ENCODE data around the gene WIZ. TPM values are rescaled to one million over a fixed set of nuclear protein-coding genes. Genes with fewer than 3 reads are reported as not detected.

The WIZ gene
- total and polyA plus RNA-seq, 2 experiments from 2014 or later: 8.9 to 39.5 TPM

- peaks cover 3% of the 10 kb centered on the region; the same call in 1 of the 2 replicates for H3F3A ChIP-seq (replicated peaks; ENCODE audit: low read depth)
- peaks cover 79% of the 10 kb centered on the region for H3K79me2 ChIP-seq (replicated peaks; ENCODE audit: insufficient read depth)
- H3K27ac Mint-ChIP-seq: no peak overlapping the region
- no peak overlapping the region for H3K4me2 ChIP-seq
- TF ChIP-seq STAT1 (IDR thresholded peaks at IDR 0.05; ENCODE audit: unreplicated experiment) (no peak), NANOG (IDR thresholded peaks at IDR 0.05; ENCODE audit: borderline replicate concordance) (no peak), CREB1 (CRISPR knock-in tag; IDR thresholded peaks at IDR 0.05; ENCODE audit: low read depth) (no peak), POLR2AphosphoS5 (IDR thresholded peaks at IDR 0.05; ENCODE audit: low read depth) (no peak), EZH2 (IDR thresholded peaks at IDR 0.05; ENCODE audit: low read depth, unreplicated experiment) (no peak), ZNF462 (CRISPR knock-in tag; IDR thresholded peaks at IDR 0.05) (no peak), CTCF (conservative IDR thresholded peaks at IDR 0.05; ENCODE audit: low read depth in 2 of 2) (no peak), REST (IDR thresholded peaks at IDR 0.05; ENCODE audit: unreplicated experiment) (no peak), ETS1 (IDR thresholded peaks at IDR 0.05) (no peak), JUNB (IDR thresholded peaks at IDR 0.05; ENCODE audit: unreplicated experiment) (no peak), ZNF331 (CRISPR knock-in tag; IDR thresholded peaks at IDR 0.05; ENCODE audit: low read depth) (no peak), EZH2phosphoT487 (IDR thresholded peaks at IDR 0.05; ENCODE audit: unreplicated experiment) (no peak)
- peaks cover 39% of the 10 kb centered on the region for H4K20me1 ChIP-seq (replicated peaks; ENCODE audit: insufficient read depth)
- no peak overlapping the region for H3K4me3 Mint-ChIP-seq
- peaks cover 18% of the 10 kb centered on the region for H3K36me3 ChIP-seq (ENCODE audit: insufficient read depth)
- DNase-seq (ENCODE audit: low spot score) (no peak), ATAC-seq (no peak)
- H3K4me1 ChIP-seq (ENCODE audit: insufficient read depth): peaks cover 4% of the 10 kb centered on the region; the same call in 1 of the 2 replicates
- peaks cover 19% of the 10 kb centered on the region for H3K27me3 Mint-ChIP-seq (ENCODE audit: insufficient read depth, low read depth, poor library complexity)
- H3K4me3 ChIP-seq: no peak overlapping the region
- H3K36me3 Mint-ChIP-seq (ENCODE audit: low read depth): peaks cover 41% of the 10 kb centered on the region
- H3K4me1 Mint-ChIP-seq: peaks cover 14% of the 10 kb centered on the region
- H3K27ac ChIP-seq (ENCODE audit: low read depth): peak overlapping the region; percentile 59; the same call in 1 of the 2 replicates
- H3K9me2 ChIP-seq (ENCODE audit: insufficient read depth): no peaks in the 10 kb centered on the region
- H3K27me3 ChIP-seq (ENCODE audit: insufficient read depth): no peaks in the 10 kb centered on the region
- H2AFZ ChIP-seq: no peak overlapping the region
- H3K9me3 Mint-ChIP-seq: no peaks in the 10 kb centered on the region; the same call in 1 of the 3 replicates
Observed at GRCh38 chr19:15374796-15375440, 74.8 kb downstream of the WIZ start.
